ENCODE measurements around the gene PCSK4. TPM values are rescaled to one million over a fixed set of nuclear protein-coding genes. Genes with fewer than 3 reads are reported as not detected.
"Not testable (repeated sequence)": the region's sequence is repeated elsewhere in the genome, so short reads cannot be mapped to it uniquely, and the experiment has no call there.

Gene PCSK4
- total RNA-seq (2014; rRNA removed; shearing (Covaris generic)), result 0.11 and 1.3 TPM in 2 replicates

DNA sequence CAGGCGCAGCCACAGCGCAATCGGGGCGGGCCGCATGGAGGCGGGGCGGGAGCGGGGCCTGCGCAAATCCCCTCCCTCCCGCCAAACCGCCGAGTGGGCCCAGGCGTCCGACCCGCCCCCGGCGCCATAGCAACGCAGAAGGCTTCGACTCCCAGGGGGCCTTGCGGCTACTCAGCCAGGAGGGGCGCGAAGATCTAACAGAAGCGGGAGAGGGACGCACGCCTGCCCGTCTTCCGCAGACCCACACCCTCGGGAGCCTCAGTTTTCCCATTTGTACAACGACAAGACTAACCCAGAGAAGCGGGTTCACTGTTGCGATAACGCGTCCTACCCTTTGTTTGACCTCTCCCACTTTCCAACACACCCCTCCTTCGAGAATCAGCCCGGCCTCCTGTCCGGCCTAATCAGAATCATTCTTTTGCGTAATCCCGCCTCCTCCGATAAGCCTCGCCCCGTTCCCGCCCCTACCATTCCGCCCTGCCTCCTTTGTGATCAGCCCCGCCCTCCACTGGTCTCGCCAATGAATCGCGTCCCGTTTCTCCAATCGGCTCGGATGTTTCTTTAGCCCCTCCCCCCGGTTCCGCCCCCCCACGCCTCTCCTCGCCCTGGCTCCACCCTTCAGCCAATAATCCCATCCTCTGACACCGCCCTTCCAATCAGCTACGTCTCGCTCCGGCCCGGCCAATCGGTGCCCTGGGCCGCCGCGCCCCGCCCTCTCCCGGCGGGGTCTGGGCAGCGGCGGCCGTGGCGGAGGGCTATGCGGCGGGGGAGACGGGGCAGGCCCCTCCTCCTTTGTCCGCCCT is at the start of gene PCSK4:
PCSK4 (minus strand) TSS at position 40 of the 803 bp plus-strand sequence; CDS start at position 36, 4 bp downstream.
- DNase-seq (ENCODE audit: low read depth), result peak; percentile 99

DNA sequence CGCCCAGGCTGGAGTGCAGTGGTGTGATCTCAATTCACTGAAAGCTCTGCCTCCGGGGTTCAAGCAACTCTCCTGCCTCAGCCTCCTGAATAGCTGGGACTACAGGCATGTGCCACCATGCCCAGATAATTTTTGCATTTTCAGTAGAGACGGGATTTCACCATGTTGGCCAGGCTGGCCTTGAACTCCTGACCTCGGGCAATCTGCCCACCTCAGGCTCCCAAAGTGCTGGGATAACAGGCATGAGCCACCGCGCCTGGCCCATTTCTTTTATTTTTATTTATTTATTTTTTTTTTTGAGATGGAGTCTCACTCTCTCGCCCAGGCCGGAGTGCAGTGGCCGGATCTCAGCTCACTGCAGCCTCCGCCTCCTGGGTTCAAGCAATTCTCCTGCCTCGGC is 49.6 kb upstream of the PCSK4 start:
- DNase-seq (ENCODE audit: low read depth), result not testable (repeated sequence)

DNA sequence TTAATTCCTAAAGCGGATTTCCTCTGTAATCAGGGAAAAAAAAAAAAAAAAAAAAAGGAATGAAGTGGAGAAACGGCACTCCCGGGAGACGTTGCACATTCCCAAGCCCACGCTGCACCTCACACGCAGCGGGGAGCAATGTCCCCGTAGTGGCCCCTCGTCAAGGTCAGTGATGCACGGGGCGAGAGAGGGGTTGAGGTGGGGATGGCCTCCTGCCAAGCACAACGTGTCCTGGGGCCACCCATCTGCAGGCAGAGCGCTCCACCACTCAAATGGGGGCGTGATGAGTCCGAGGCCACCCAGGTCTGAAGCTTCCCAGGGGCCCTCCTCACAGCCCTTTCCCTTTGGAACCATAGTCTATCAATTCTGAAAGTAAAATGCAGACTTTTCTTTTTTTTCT is 48.8 kb upstream of the PCSK4 start:
- DNase-seq (ENCODE audit: low read depth), result no peak

DNA sequence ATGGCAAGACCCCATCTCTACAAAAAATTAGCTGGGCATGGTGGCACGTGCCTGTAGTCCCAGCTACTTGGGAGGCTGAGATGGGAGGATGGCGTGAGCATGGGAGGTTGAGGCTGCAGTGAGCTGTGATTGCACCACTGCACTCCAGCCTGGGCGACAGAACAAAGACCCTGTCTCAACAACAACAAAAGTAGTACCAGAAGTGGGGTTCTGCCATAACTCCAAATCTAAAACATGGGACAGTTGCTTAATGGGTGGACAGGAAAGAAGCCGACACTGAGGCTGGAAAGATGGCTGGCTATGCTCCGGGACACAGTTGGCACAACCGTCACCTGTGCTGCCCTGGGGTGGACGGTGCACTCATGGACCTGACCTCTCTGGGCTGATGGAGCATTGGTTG is 45.5 kb upstream of the PCSK4 start:
- DNase-seq (ENCODE audit: low read depth), result not testable (repeated sequence)

DNA sequence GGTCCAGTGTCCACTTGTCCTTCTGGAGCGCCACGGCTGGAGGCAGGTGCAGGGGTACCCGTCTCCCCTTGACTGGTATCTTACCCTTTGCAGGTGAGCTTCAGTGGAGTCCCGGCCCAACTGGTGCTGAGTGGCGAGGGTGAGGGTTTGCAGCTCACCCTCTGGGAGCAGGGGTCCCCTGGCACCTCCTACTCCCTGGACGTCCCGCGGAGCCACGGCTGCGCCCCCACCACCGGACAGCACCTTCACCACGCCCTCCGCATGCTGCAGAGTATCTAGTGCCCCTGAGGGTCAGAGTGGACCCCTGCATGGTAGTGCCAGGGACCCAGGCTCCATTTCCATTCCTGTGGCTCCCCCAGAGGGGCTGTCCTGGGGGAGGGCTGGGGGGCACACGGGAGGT is 44.8 kb upstream of the PCSK4 start:
- no peak for DNase-seq (ENCODE audit: low read depth)

DNA sequence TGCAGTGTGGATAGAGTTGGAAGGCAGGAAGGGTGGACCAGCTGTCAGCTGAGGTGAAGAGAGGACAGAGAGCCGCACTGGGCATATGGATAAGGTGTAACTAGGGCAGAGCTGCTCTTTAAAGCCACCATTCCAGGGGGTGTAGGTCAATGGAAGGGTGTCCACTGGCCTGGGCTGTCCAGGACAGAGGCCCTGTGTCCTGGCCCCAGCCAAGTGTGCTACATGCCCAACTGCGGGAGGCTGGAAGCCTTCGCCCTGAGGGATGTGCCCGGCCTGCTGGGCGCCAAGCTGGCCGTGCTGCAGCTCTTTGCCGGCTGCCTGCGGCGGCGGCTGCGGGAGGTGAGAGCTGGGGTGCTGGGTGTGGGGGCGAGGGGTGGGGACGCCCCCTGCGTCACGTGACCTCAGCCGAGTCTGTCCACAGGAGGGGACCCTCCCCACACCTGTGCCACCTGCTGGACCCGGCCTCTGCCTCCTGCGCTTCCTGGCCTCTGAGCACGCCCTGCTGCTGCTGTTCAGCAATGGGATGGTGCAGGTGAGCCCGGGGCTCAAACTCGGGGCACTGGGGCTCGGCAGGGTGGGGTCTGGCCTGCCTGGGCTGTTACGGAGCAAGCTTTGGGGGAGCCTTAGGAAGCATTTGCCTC is 43.5 kb upstream of the PCSK4 start:
- no peak for DNase-seq (ENCODE audit: low read depth)

DNA sequence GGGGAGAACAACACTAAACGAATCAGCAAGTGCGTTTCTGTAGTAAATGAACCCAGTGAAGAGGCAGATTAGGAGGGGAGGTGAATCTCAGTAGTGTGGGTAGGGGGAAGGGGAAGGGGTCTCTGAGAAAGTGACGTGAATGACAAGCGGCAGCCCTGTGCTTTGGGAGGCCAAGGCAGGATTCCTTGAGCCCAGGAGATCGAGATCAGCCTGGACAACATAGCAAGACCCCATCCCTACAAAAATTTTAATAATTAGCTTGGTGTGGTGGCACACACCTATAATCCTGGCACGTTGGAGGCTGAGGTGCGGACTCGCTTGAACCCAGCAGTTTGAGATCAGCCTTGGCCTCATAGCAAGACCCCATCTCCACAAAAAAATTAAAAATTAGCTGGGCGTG is 41.9 kb upstream of the PCSK4 start:
- no peak for DNase-seq (ENCODE audit: low read depth)

DNA sequence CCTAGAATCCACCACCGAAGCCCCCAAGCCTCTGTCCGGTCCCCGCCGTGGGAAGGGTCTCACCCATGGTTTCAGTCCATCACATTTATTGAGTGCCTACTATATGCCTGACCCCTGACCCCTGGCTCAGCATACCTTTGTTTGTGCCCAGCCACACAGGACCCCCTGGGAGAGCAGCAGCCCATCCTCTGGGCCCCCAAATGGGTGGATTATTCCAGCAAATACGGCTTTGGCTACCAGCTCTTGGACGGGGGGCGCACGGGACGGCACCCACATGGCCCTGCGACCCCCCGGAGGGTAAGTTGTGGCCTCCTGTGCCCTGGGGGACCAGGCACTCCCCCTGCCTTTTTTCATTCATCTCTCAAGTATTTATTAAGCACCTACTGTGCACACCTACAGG is 41.4 kb upstream of the PCSK4 start:
- DNase-seq (ENCODE audit: low read depth), result no peak

DNA sequence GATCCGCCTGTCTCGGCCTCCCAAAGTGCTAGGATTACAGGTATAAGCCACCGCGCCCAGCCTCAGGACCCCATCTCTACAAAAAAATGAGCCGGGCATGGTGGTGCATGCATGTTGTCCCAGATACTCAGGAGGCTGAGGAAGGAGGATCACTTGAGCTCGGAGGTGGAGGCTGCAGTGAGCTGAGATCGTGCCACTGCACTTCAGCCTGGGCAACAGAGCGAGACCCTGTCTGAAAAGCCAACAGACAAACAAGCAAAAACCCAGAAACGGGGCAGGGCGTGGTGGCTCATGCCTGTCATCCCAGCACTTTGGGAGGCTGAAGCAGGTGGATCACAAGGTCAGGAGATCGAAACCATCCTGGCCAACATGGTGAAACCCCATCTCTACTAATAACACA is 40.7 kb upstream of the PCSK4 start:
- not testable (repeated sequence) for DNase-seq (ENCODE audit: low read depth)

DNA sequence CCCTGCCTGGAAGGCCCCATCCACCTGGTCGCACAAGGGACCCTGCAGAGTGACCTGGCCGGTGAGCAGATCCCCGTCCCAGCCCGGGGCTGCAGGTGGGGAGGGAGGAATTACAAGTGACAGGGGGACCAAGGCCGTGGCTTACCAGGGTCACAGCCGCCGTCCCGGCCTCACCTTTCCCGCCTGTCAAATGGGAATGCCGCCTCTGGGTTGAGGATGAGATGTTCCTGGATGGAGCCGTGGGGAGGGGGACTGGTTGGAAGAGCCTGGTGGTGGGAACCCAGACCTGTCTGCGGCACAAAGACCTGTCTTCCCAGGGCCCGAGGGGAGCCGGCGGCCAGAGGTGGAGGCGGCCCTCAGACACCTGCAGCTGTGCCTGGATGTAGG is 39.3 kb upstream of the PCSK4 start:
- no peak for DNase-seq (ENCODE audit: low read depth)

DNA sequence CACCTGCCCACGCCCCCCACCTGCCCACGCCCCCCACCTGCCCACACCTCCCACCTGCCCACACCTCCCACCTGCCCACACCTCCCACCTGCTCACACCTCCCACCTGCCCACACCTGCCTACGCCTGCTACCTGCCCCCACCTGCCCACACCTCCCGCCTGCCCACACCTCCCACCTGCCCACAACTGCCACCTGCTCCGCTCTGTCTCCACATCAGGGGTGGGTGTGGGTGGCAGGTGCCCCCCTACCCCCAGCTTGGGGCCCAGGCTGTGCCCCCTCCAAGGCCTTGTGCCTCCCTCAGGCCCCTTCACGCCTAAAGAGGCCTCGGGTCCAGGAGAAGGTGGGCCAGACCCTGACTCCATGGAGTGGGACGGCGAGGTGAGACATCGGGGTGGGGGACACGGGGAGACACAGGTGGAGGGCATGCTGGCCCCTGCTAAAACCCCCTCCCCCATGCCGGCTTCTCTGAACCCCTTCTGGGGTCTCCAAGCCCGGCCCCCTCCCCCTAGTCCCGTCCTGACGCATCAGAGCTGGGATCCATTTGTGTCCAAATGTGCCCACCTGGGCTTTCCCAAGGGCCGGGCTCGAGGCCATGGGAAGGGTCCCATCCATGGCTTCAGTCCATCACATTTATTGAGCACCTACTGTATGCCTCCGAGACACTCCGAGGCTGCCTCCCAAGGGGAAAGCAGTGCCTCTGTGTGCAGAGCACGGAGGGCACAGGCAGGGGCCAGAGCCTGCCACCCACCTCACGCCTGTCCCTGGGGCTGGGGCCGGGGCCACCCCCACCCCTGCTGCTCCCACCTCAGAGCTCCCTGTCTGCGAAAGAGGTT is 38.7 kb upstream of the PCSK4 start:
- DNase-seq (ENCODE audit: low read depth), result no peak

DNA sequence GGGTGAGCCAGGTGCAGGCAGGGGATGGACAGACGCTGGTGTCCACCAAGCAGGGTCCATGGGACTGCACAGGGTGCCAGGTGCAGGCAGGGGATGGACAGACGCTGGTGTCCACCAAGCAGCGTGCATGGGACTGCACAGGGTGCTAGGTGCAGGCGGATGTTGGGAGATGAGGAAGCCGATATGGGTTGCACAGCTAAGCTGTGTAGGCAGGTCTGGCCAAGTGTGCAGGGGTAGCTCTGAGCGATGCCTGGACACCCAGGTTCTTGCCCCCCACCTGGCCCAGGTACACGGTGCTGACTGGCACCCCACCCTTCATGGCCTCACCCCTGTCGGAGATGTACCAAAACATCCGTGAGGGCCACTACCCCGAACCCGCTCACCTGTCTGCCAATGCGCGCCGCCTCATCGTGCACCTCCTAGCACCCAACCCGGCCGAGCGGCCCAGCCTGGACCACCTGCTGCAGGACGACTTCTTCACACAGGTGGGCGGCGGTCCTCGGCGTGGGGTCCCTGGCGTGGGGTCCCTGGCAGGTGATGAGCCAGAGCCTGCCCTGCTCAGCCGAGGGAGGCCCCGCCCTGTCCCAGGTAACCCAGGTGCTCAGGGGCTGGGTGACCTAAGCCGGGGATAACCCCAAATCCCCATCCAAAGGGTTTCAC is 37.6 kb upstream of the PCSK4 start:
- DNase-seq (ENCODE audit: low read depth), result no peak

DNA sequence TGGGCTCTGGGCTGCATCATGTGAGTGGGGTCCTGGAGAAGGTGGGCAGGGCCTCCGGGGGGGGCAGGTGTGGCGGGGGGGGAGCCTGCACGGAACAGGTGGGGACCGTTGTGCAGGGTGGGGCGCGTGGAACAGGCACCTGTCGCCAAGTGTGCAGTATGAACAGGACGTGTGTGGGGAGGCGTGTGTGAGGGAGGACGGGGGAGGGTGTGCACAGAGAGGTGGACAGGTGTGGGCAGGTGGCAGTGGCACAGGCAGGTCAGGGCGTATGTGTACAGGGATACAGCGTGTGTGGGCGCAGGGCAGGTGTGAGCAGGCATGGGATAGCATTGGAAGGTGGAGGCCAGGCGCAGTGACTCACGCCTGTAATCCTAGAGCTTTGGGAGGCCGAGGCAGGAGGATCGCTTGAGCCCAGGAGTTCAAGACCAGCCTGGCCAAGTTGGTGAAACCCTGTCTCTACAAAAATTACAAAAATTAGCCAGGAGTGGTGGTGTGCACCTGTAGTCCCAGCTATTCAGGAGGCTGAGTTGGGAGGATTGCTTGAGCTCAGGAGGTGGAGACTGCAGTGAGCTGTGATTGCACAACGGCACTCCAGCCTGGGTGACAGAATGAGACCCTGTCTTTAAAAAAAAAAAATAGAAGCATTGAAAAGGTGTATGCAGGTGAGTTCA is 37.0 kb upstream of the PCSK4 start:
- no peak for DNase-seq (ENCODE audit: low read depth)

DNA sequence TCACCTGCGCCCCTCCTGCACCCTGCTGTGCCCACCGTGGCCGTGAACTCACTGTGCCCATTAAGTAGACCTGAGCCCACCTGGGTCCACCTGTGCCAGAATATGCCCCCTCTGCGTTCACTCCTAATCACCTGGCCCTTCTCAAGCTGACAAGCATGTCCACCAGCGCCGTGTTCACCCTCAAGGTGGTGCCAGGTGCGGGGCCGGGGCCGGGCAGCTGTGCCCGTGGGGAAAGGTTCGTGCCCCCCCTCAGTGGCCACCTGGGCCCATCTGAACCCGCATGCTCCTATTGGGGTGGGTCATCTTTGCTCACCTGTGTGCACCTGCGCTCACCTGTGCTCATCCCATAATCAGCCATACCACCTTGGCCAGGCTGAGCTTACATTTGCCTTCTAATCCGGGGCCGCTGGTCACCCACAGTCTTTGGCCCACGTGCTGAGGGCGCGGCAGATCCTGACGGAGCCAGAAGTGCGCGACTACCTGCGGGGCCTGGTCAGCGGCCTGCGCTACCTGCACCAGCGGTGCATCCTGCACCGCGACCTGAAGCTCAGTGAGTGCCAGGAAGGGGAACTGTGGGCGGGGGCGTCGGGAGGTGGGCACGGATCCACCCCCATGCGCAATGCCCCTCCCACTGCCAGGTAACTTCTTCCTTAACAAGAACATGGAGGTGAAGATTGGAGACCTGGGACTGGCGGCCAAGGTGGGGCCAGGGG is 36.1 kb upstream of the PCSK4 start:
- no peak for DNase-seq (ENCODE audit: low read depth)

DNA sequence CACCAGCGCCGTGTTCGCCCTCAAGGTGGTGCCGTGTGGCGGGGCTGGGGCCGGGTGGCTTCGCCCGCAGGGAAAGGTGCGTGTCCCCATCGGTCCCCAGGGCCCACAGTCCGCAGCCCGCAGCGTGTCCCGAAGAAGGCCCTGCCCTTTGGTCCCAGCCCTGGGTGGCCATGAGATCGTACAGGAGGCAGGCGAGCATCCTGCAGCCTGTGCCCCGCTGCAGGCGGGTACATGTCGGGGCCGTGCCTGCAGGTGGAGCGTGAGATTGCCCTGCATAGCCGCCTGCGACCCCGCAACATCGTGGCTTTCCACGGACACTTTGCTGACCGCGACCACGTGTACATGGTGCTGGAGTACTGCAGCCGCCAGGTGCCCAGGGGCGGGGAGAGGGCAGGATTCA is 35.2 kb upstream of the PCSK4 start:
- no peak for DNase-seq (ENCODE audit: low read depth)

DNA sequence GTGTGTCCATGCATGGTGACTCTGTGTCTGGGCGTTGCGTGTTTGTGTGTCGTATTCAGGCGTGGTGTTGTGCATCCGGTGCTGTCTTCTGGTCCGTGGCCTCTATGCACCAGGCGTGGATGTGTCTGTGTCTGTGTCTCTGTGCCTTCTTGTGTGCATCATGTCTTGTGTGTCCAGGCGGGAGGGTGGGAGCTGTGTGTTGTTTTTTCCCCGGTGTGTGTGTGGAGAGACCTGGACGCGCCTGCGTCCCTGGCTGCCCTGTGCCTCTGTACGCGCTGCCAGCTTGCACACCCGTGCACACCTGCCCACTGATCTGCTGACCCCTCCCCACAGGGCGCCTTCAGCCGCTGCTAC is 34.8 kb upstream of the PCSK4 start:
- DNase-seq (ENCODE audit: low read depth), result no peak

DNA sequence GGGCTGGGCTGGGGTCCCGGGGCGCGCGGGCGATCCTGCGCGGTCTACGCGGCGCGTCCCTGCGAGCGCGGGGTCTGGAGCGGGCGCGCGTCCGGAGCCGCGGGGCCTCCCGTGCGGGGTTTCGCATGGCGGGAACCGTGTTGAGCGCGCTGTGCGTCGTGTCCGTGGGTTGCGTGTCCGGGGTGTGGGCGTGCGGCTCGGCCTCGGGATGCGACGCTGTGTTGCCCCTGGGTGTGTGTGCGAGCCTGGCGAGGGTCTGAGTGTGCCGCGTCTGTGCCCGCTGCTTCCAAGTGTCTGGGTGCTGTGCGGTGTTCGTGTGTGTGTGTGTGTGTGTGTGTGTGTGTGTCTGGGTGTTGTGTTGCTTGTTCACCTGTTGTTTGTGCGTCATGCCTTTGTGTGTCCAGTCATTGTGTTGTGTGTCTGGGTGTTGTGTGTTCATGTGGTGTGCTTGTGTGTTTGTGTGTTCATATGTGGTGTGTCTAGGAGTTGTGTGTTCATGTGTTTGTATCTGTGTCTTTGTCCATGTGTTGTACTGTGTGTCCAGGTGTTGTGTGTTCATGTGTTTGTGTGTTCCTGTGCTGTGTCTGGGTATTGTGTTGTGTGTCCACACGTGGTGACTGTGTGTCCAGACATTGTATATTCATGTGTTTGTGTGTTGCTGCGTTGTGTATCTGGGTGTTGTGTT is 34.3 kb upstream of the PCSK4 start:
- DNase-seq (ENCODE audit: low read depth), result no peak

DNA sequence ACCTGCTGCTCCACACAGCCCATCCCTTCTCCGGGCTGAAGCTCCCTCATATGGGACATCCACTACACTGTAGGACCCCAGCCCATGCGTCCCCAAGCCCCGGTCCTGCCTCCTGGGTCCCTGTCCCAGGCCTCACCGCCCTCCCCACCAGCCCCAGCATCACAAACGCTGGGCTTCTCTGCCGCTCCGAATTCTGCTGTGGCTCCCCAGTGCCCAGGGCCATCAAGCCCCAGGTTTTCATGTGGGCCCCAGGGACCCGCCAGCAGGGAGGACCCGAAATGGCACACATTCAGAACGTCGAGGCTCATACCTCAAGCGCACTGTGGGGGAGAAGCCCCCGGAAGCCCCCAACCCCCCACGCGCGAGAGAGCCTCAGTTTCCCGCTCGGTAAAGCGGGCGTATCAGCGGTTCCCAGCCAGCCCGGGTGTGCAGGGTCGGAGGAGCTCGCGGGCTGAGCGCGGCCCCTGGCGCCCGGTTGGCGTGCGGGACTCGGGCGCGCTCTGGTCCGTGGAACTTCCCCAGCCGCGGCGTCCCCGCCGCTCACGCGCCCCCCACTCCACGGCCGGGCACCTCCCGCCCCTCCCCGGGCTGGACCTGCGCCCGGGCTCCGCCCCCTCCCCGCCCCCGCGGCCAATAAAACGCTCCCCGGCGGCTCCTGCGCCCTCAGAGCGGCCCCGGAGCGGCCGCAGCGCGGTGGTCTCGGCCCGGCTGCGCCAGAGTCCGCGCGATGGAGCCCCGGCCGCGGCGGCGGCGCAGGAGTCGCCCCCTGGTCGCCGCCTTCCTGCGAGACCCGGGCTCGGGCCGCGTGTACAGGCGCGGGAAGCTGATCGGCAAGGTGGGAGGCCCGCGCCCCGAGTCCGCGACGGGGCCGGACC is 33.5 kb upstream of the PCSK4 start, which contains the start of gene PLK5:
PLK5 (plus strand) TSS at position 666 of the 875 bp plus-strand sequence. CDS start 2,920 bp downstream, outside the sequence.
- DNase-seq (ENCODE audit: low read depth), result no peak

DNA sequence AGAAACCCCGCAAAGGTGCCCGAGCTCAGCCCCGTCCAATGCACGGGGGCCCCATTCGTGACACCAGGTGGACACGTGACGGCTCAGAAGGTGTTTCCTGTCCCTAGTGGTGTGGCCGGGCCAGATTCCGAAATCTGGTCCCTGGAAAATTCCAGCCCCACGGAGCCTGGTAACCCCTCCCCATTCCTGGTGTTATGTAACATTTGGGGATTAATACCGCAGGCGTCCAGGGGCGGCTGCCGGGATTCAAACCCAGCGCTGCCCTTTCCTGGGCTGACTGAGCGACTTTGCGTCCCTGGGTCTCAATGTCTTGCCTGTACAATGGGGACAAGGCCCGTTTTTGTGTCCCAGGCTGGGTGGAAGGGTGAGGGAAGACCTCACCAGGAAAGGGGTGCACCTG is 32.7 kb upstream of the PCSK4 start:
- DNase-seq (ENCODE audit: low read depth), result no peak
